Measurements from ENCODE around the gene BTG3. TPM values are rescaled to one million over a fixed set of nuclear protein-coding genes. Genes with fewer than 3 reads are reported as not detected.

The BTG3 gene
- 25.6 TPM for total RNA-seq

GRCh38 chr21:17612565-17613241 lies at the start of gene BTG3:
Gene BTG3 (minus strand): TSS chr21:17612901. CDS start chr21:17609144, 3,757 bp downstream.
- peak; percentile 40 for DNase-seq

- peak; percentile 66 for DNase-seq
Observed at GRCh38 chr21:17660862-17661261, 48.2 kb upstream of the BTG3 start.

GRCh38 chr21:17660452-17660851 lies 47.8 kb upstream of the BTG3 start:
- no peak for DNase-seq

GRCh38 chr21:17658931-17659330 lies 46.2 kb upstream of the BTG3 start:
- no peak for DNase-seq

GRCh38 chr21:17651526-17651925 lies 38.8 kb upstream of the BTG3 start:
- no peak for DNase-seq

- no peak for DNase-seq
Observed at GRCh38 chr21:17650292-17650691, 37.6 kb upstream of the BTG3 start.

GRCh38 chr21:17646790-17647189 lies 34.1 kb upstream of the BTG3 start:
- no peak for DNase-seq

- no peak for DNase-seq
Observed at GRCh38 chr21:17644186-17644585, 31.5 kb upstream of the BTG3 start.

- DNase-seq: no peak
Observed at GRCh38 chr21:17640821-17641220, 28.1 kb upstream of the BTG3 start.

GRCh38 chr21:17636711-17637110 lies 24.0 kb upstream of the BTG3 start:
- no peak for DNase-seq

- DNase-seq: no peak
Observed at GRCh38 chr21:17631195-17631594, 18.5 kb upstream of the BTG3 start.

GRCh38 chr21:17622018-17622417 lies 9.3 kb upstream of the BTG3 start:
- DNase-seq: no peak

GRCh38 chr21:17616831-17617230 lies 4.1 kb upstream of the BTG3 start:
- no peak for DNase-seq

GRCh38 chr21:17613242-17613676 lies 558 bp upstream of the BTG3 start:
- DNase-seq: no peak

- no peak for DNase-seq
Observed at GRCh38 chr21:17612023-17612564, 607 bp downstream of the BTG3 start.

GRCh38 chr21:17611414-17612022 lies 1.2 kb downstream of the BTG3 start:
- DNase-seq: peak; percentile 36

GRCh38 chr21:17610911-17611310 lies 1.8 kb downstream of the BTG3 start:
- no peak for DNase-seq

- DNase-seq: no peak
Observed at GRCh38 chr21:17609681-17610080, 3.0 kb downstream of the BTG3 start.

GRCh38 chr21:17607684-17608083 lies 5.0 kb downstream of the BTG3 start:
- DNase-seq: no peak

GRCh38 chr21:17602874-17603273 lies 9.8 kb downstream of the BTG3 start:
- DNase-seq: no peak

GRCh38 chr21:17598437-17598836 lies 14.3 kb downstream of the BTG3 start:
- DNase-seq: no peak

GRCh38 chr21:17597680-17598079 lies 15.0 kb downstream of the BTG3 start:
- no peak for DNase-seq

GRCh38 chr21:17590430-17590829 lies 22.3 kb downstream of the BTG3 start:
- DNase-seq: no peak

- DNase-seq: no peak
Observed at GRCh38 chr21:17585875-17586450, 26.7 kb downstream of the BTG3 start.
